HG03442 (cell line): ENCODE data around the gene ABHD14A.
"Not testable (repeated sequence)": the region's sequence is repeated elsewhere in the genome, so short reads cannot be mapped to it uniquely, and the experiment has no call there.

Experiments used
- ATAC-seq: cut with Tn5 transposase; IDR thresholded peaks from one replicate; pipeline ENCODE4 v1.9.1; 2021; ENCODE audit warnings: mild to moderate bottlenecking, moderate library complexity; ENCODE audit not compliant: unreplicated experiment

Gene ABHD14A

GRCh38 chr3:51993657-51994056 lies 18.8 kb downstream of the ABHD14A start:
- not testable (repeated sequence) for ATAC-seq

GRCh38 chr3:51994530-51994929 lies 19.7 kb downstream of the ABHD14A start:
- no peak for ATAC-seq

- ATAC-seq = peak; percentile 75
These were observed 20.7 kb downstream of the ABHD14A start, which contains the start of gene RPL29 for GRCh38 chr3:51995346-51996163. TSS of gene RPL29 (minus strand) at chr3:51995895. CDS start at chr3:51995461, 434 bp downstream.

GRCh38 chr3:51997172-51997571 lies 22.3 kb downstream of the ABHD14A start:
- no peak for ATAC-seq

- ATAC-seq = no peak
These were observed 23.2 kb downstream of the ABHD14A start for GRCh38 chr3:51997935-51998596.

GRCh38 chr3:51998774-51999173 lies 23.9 kb downstream of the ABHD14A start:
- no peak for ATAC-seq

- ATAC-seq = no peak
These were observed 25.0 kb downstream of the ABHD14A start for GRCh38 chr3:51999846-52000245.

- ATAC-seq = peak; percentile 74
These were observed 26.6 kb downstream of the ABHD14A start for GRCh38 chr3:52001443-52001974.

GRCh38 chr3:52002748-52003147 lies 27.9 kb downstream of the ABHD14A start:
- ATAC-seq = no peak

GRCh38 chr3:52004163-52004787 lies 29.4 kb downstream of the ABHD14A start:
- no peak for ATAC-seq

- ATAC-seq = no peak
These were observed 30.1 kb downstream of the ABHD14A start for GRCh38 chr3:52004906-52005395.

- no peak for ATAC-seq
These were observed 30.7 kb downstream of the ABHD14A start for GRCh38 chr3:52005571-52005986.

- ATAC-seq = no peak
These were observed 31.4 kb downstream of the ABHD14A start for GRCh38 chr3:52006017-52006819.

GRCh38 chr3:52006820-52007133 lies 31.9 kb downstream of the ABHD14A start:
- ATAC-seq = no peak

GRCh38 chr3:52007291-52007690 lies 32.4 kb downstream of the ABHD14A start:
- ATAC-seq = no peak

GRCh38 chr3:52010431-52010830 lies 35.6 kb downstream of the ABHD14A start:
- no peak for ATAC-seq

- ATAC-seq = no peak
These were observed 37.8 kb downstream of the ABHD14A start for GRCh38 chr3:52012699-52013098.

- no peak for ATAC-seq
These were observed 39.1 kb downstream of the ABHD14A start for GRCh38 chr3:52013802-52014598.

- ATAC-seq = no peak
These were observed 39.7 kb downstream of the ABHD14A start for GRCh38 chr3:52014613-52015012.
